ENCODE data around the gene EYS. TPM values are rescaled to one million over a fixed set of nuclear protein-coding genes. Genes with fewer than 3 reads are reported as not detected.
"Not testable (repeated sequence)": the region's sequence is repeated elsewhere in the genome, so short reads cannot be mapped to it uniquely, and the experiment has no call there.

Gene EYS
- total and polyA plus RNA-seq, 8 donors, result 0.03 to 0.25 (median 0.13) TPM

DNA sequence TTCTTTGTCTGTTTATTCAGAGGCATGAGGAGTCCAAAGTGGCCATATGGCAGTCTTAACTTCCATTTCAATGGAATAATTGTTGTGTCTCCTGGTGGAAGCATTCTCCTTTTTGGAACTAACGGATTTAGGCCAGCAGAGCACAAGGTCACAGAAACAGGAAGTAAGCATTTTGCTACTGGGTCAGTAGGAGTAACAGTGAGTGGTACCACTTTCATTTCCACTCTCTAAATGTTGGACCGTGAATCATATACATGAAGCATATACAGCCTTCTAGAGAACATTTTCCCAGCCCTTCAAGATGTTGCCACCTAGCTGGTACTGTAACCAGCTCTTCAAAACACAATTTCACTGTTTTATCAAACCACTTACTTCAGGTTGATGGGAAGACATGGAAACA is 182.8 kb downstream of the EYS start:
- TF ChIP-seq, protein P1, sequence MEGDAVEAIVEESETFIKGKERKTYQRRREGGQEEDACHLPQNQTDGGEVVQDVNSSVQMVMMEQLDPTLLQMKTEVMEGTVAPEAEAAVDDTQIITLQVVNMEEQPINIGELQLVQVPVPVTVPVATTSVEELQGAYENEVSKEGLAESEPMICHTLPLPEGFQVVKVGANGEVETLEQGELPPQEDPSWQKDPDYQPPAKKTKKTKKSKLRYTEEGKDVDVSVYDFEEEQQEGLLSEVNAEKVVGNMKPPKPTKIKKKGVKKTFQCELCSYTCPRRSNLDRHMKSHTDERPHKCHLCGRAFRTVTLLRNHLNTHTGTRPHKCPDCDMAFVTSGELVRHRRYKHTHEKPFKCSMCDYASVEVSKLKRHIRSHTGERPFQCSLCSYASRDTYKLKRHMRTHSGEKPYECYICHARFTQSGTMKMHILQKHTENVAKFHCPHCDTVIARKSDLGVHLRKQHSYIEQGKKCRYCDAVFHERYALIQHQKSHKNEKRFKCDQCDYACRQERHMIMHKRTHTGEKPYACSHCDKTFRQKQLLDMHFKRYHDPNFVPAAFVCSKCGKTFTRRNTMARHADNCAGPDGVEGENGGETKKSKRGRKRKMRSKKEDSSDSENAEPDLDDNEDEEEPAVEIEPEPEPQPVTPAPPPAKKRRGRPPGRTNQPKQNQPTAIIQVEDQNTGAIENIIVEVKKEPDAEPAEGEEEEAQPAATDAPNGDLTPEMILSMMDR (IDR thresholded peaks at IDR 0.05), result no peak
- no peak for FAIRE-seq
- Histone ChIP-seq H3K9me3 (no peaks in the 10 kb centered on the region), H3K4me1 (no peaks in the 10 kb centered on the region), H3K27ac (no peak overlapping the region), H3K4me3 (no peak overlapping the region), H3K27me3 (no peaks in the 10 kb centered on the region), H3K36me3 (no peaks in the 10 kb centered on the region)
- intact Hi-C loops (cut with DNase I), result no loop called here
- ATAC-seq, result no peak
- DNase-seq, result no peak
- 70 to 83% methylated on average over 2 of the region's 2 CpGs for WGBS, 2 donors

DNA sequence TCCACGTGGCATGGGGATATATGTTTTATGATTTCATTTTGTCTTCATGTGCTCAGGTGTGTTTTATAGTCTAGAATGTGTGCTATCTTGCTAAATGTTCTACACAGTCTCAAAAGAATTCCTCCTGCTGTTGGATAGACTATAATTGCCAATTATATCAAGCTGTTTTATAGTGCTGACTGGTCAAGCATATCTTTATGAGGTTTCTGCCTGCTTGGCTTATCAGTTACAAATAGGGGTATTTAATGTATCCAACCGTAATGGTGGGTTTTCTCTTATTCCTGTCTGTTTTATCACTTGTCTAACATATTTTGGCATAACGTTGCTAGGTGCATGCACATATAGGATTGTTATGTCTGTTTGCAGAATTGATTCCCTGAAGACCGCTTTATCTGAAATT is 201.3 kb downstream of the EYS start:
- no peaks in the 10 kb centered on the region for H3K9me3 ChIP-seq
- no peak overlapping the region for H3K27ac ChIP-seq
- ATAC-seq (no peak), DNase-seq (no peak), FAIRE-seq (no peak)
- no peaks in the 10 kb centered on the region for H3K27me3 ChIP-seq
- TF ChIP-seq, protein P1 (IDR thresholded peaks at IDR 0.05), result no peak
- intact Hi-C loops (cut with DNase I), result no loop called here
- no peaks in the 10 kb centered on the region for H3K36me3 ChIP-seq
- H3K4me1 ChIP-seq, result no peaks in the 10 kb centered on the region
- WGBS, 2 donors, result 43 to 46% methylated on average over 4 of the region's 4 CpGs
- H3K4me3 ChIP-seq, result no peak overlapping the region

DNA sequence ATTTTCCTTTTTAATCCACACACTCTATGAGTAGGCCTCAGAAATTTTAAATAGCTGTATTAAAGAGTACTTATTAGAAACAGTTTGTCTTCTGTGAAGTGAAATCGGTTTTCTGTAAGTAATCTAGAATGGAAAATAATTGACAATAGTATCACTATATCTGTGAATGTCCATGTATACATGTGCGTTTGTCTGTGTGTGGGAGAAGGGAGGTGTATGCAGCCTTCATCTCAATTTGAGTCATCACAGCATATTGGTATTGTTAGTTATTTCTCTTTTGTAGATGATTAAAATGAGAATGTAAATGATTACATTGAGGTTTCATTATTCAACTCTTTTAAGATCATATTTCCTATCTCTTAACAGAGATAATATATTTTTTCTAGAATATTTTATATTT is 206.0 kb downstream of the EYS start:
- H3K4me3 ChIP-seq, result no peak overlapping the region
- H3K9me3 ChIP-seq, result no peaks in the 10 kb centered on the region
- no peaks in the 10 kb centered on the region for H3K27me3 ChIP-seq
- no peak for DNase-seq
- H3K36me3 ChIP-seq, result no peaks in the 10 kb centered on the region
- TF ChIP-seq, protein P1 (IDR thresholded peaks at IDR 0.05), result no peak
- no peak overlapping the region for H3K27ac ChIP-seq
- intact Hi-C loops (cut with DNase I), result no loop called here
- no peaks in the 10 kb centered on the region for H3K4me1 ChIP-seq
- no peak for FAIRE-seq
- 49 to 54% methylated on average over 2 of the region's 2 CpGs for WGBS, 2 donors
- no peak for ATAC-seq

DNA sequence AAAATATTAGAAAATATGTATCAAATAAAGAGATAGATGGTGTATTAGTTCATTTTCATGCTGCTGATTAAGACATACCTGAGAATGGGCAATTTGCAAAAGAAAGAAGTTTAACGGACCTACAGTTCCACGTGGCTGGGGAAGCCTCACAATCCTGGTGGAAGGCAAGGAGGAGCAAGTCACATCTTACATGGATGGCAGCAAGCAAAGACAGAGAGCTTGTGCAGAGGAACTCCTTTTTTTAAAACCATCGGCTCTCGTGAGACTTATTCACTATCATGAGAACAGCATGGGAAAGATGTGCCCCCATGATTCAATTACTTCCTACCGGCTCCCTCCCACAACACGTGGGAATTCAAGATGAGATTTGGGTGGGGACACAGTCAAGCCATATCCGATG is 223.4 kb downstream of the EYS start:
- 64 to 70% methylated on average over 7 of the region's 7 CpGs for WGBS, 2 donors
- H3K27me3 ChIP-seq; H3K27ac ChIP-seq; H3K4me3 ChIP-seq; ATAC-seq; DNase-seq; FAIRE-seq; H3K4me1 ChIP-seq; H3K36me3 ChIP-seq; intact Hi-C loops (cut with DNase I); H3K9me3 ChIP-seq: not testable (repeated sequence)

DNA sequence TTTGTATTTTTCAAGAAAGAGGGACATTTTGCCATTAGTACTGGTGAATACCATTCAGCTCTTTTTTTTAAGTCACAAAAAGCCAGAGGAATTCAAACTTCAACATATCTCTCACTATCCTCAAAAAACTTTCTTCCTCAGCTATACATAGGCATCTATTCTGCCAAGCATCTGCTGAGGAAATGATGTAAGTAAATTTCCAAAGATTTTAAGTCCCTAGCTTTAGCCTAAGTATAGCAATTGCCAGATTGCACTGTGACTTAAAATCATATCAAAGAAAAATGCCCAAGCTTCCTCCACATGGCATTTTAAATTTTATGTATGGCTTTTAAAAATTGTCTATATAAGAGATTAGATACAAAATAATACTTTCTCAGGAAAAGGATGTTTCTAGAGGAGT is 237.4 kb downstream of the EYS start:
- Histone ChIP-seq H3K4me1 (no peaks in the 10 kb centered on the region), H3K4me3 (no peak overlapping the region), H3K36me3 (no peaks in the 10 kb centered on the region), H3K27me3 (no peaks in the 10 kb centered on the region), H3K9me3 (no peaks in the 10 kb centered on the region), H3K27ac (no peak overlapping the region)
- TF ChIP-seq, protein P1 (IDR thresholded peaks at IDR 0.05), result no peak
- ATAC-seq (no peak), FAIRE-seq (no peak), DNase-seq (no peak)
- intact Hi-C loops (cut with DNase I), result no loop called here

DNA sequence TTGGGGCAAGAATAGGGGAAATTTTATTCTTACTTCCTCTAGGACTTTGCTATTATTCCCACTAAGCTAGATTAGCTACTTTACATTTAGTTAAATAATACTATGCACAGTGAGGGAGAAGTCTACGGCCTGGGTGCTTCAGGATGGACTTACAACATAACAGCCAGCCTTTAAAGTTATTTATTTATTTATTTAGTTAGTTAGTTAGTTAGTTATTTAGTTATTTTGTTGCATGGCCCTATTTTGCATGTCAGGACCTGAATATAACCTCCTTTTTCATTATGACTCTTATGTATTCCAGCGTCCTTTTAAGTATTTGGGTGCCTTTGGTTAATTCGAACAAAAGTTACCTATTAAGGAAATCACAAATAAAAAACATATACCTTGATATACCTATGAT is 238.7 kb downstream of the EYS start:
- no peaks in the 10 kb centered on the region for H3K27me3 ChIP-seq
- H3K27ac ChIP-seq, result no peak overlapping the region
- TF ChIP-seq, protein P1 (IDR thresholded peaks at IDR 0.05), result no peak
- no peaks in the 10 kb centered on the region for H3K36me3 ChIP-seq
- ATAC-seq (no peak), FAIRE-seq (no peak), DNase-seq (no peak)
- no peak overlapping the region for H3K4me3 ChIP-seq
- WGBS, 2 donors, result 49 to 64% methylated on average over 3 of the region's 3 CpGs
- intact Hi-C loops (cut with DNase I), result no loop called here
- H3K4me1 ChIP-seq, result no peaks in the 10 kb centered on the region
- H3K9me3 ChIP-seq, result no peaks in the 10 kb centered on the region
